ENCODE data around the gene HOXB9.

The HOXB9 gene

GRCh38 chr17:48610282-48611211, 15.6 kb downstream of the HOXB9 start, which contains the start of gene HOXB7:
TSS of gene HOXB7 (minus strand) at chr17:48611017. CDS start at chr17:48610918, 99 bp downstream.
- DNase-seq = no peak

- DNase-seq = no peak
These were observed 16.3 kb downstream of the HOXB9 start for GRCh38 chr17:48609759-48610281.

GRCh38 chr17:48609033-48609432, 17.1 kb downstream of the HOXB9 start:
- no peak for DNase-seq

- no peak for DNase-seq
These were observed 17.7 kb downstream of the HOXB9 start for GRCh38 chr17:48608494-48608834.

GRCh38 chr17:48606892-48607614, 19.1 kb downstream of the HOXB9 start:
- DNase-seq = no peak

- DNase-seq = no peak
These were observed 19.9 kb downstream of the HOXB9 start for GRCh38 chr17:48605991-48606891.

GRCh38 chr17:48605409-48605919, 20.7 kb downstream of the HOXB9 start:
- no peak for DNase-seq

- no peak for DNase-seq
These were observed 21.3 kb downstream of the HOXB9 start, which contains the start of gene HOXB6 for GRCh38 chr17:48604770-48605329. TSS of gene HOXB6 (minus strand) at chr17:48604986. CDS start at chr17:48598150, 6,836 bp downstream.

- no peak for DNase-seq
These were observed 22.0 kb downstream of the HOXB9 start for GRCh38 chr17:48603959-48604769.

- no peak for DNase-seq
These were observed 24.4 kb downstream of the HOXB9 start for GRCh38 chr17:48601539-48602425.

GRCh38 chr17:48601207-48601538, 25.0 kb downstream of the HOXB9 start:
- DNase-seq = no peak

- DNase-seq = no peak
These were observed 25.7 kb downstream of the HOXB9 start for GRCh38 chr17:48600244-48601098.

GRCh38 chr17:48599354-48599753, 26.8 kb downstream of the HOXB9 start:
- no peak for DNase-seq

GRCh38 chr17:48598736-48599135, 27.4 kb downstream of the HOXB9 start:
- no peak for DNase-seq

GRCh38 chr17:48597778-48598631, 28.2 kb downstream of the HOXB9 start:
- DNase-seq = peak in 1 of 4 experiments; percentile 29

GRCh38 chr17:48597528-48597777, 28.7 kb downstream of the HOXB9 start:
- DNase-seq = no peak

- DNase-seq = no peak
These were observed 29.2 kb downstream of the HOXB9 start for GRCh38 chr17:48596735-48597527.

All from activated naive CD4-positive, alpha-beta T cell (primary cell).